Erythroblast (primary cell): ENCODE results near the gene CCNH.

Experiments
- DNase-seq, 2 experiments: peaks; one replicate each; lab custom pipeline; 2025; lab: John Stamatoyannopoulos, UW
- GATA1 ChIP-seq: IDR thresholded peaks from 2 replicates; pipeline ENCODE4 v1.6.1; 2011; ENCODE audit warnings: low read depth, mild to moderate bottlenecking, control low read depth, low read length, moderate library complexity
- POLR2A ChIP-seq: IDR thresholded peaks from 2 replicates; pipeline ENCODE4 v1.6.1; 2011; ENCODE audit warnings: mild to moderate bottlenecking, low read length

Gene CCNH

DNA sequence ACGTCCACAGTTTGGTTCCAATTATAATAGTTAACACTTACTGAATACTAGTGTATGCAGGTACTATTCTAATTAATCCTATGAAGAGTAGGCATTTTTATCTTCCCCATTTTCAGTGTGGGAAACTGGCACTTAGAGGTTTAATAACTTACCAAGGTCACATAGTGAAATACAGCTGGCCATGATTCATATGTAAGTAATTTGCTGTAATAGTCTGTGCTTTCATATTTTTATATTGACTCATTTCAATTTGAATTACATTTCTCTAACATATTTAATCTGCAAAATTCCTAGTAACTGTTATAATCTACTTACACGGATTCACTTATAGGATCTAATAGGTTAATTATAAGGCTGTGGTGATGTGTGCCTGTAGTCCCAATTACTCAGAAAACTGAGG, 19.4 kb downstream of the CCNH start:
- TF ChIP-seq POLR2A (no peak), GATA1 (no peak)
- DNase-seq: no peak

DNA sequence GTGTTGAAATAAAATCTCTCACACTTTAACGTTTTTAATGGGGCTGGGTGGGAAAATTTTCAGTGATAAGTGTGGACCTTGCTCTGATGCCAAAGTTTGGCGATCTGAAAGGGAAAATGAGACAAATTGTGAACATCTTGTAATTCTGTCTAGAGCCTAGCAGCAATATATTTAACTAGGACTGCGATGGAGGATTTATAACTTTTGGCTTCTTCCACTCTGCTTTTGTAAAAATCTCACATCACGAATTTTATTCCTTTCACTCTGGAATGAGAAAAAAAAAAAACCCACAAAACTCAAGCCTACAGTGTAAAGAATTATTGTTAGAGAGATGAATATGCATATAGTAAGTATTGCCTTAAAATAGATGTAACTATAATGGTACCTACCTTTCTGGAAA, 19.9 kb downstream of the CCNH start:
- no peak for TF ChIP-seq GATA1
- no peak for TF ChIP-seq POLR2A
- DNase-seq: no peak

- no peak for TF ChIP-seq GATA1
- TF ChIP-seq POLR2A: no peak
- no peak for DNase-seq
These were observed 20.6 kb downstream of the CCNH start for GRCh38 chr5:87392170-87392569.

DNA sequence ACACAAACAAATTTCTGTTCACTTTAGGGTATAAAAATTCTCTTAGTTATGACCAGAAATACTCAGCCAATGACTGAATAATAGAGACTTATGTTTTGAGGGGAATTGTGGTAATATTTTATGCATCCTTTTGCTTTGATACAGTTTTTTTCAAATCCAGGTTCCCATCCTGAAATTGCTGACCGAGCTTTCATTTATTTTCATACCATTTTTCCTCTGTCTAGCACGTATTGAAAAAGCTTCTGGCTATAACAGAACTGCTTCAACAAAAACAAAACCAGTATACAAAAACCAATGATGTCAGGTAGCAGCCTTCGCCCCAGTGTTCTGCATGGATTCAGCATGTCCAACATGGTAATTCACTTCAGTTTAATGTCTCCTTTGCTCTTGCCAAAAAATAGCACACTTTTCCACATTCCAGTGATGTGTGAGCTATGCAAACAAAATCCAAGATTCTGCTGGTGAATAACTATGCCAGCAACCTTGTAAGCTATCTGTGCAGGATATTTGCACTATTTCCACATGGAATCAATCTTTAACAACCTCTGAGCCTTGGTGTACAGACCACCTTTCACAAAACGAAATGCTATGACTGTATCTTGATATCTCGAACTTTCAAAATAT, 22.0 kb downstream of the CCNH start:
- no peak for DNase-seq
- TF ChIP-seq POLR2A: no peak
- no peak for TF ChIP-seq GATA1

GRCh38 chr5:87390075-87390474, 22.7 kb downstream of the CCNH start:
- peak; percentile 15 to 23 for DNase-seq
- no peak for TF ChIP-seq POLR2A
- no peak for TF ChIP-seq GATA1

- TF ChIP-seq GATA1 (no peak), POLR2A (no peak)
- no peak for DNase-seq
These were observed 23.3 kb downstream of the CCNH start for GRCh38 chr5:87389296-87390034.

DNA sequence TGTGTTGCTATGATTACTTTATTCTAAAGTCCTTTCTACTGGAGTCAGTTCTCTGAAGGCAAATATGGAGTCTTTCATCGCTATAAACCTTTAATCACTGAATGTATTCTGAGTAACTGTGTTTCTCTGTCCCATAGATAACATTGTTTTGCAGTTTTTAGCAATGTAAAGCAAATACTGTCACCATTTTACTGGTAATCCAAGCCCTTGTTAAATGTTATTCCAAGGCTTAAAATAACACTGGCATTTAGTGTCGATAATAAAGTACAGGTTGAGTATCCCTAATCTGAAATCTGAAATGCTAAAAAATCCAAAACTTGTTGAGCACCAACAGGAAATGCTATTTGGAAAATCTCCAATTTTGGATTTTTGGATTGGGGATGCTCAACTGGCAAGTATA, 24.6 kb downstream of the CCNH start:
- no peak for TF ChIP-seq GATA1
- no peak for TF ChIP-seq POLR2A
- DNase-seq: no peak

GRCh38 chr5:87385802-87386201, 26.9 kb downstream of the CCNH start:
- no peak for DNase-seq
- no peak for TF ChIP-seq POLR2A
- no peak for TF ChIP-seq GATA1

DNA sequence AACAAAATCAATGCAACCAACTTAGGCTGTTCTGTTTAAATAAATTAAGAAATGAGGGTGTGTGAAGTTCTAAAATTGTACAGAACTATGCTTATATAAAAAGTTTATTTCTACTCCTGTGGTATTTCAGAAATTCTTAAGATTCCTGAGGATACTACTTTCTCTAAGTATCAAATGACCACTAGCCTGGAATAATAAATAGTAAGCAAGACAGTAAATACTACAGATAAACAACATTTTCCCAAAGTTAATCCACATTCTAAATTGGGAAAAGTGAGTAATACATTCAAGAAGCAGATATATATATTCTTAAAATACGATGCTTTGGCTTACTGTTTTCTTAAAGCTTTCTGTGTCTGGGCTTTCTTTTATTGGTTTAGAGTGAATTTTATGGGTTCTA, 29.5 kb downstream of the CCNH start:
- TF ChIP-seq POLR2A: no peak
- no peak for TF ChIP-seq GATA1
- no peak for DNase-seq

GRCh38 chr5:87382224-87382623, 30.5 kb downstream of the CCNH start:
- TF ChIP-seq GATA1 (no peak), POLR2A (no peak)
- no peak for DNase-seq

DNA sequence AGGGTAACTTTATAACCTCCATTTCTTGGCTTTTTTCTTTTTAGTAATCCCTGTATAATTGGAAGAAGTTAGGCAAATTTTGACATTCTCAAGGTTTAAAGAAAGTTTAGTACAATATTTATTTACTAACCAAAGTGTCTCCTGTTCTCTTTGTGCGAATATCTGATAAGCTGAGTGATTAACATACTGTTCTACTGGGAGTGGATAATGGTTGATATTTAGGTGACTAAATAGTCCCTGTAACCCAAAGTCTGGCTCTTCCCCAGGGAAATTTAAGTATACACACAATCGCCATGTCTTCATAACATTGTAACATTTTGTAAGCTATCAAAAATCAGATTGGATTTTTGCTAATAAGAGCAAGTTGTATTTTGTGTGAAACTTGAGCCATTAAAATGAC, 40.0 kb downstream of the CCNH start:
- TF ChIP-seq GATA1 (no peak), POLR2A (no peak)
- DNase-seq: no peak

GRCh38 chr5:87369431-87369830, 43.3 kb downstream of the CCNH start:
- no peak for DNase-seq
- TF ChIP-seq POLR2A (no peak), GATA1 (no peak)

GRCh38 chr5:87368601-87369000, 44.1 kb downstream of the CCNH start:
- no peak for DNase-seq

DNA sequence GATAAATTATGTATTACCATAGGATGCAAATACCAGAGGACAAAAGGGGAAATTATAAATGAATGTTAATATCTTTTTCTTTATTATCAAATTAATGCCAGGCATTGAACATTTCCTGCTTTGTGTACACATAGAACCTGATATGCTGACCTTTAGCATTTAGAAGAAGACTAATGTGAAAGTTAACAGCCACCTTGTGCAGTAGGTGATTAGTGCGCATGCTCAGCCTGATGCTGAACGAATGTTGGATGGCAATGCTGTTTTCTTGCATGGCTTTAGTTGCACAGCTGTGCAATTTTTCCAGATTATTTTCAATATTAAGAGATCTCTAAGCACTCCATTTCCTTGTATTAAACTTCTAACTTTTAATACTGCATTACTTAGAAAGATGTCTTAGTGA, 45.5 kb downstream of the CCNH start:
- DNase-seq: no peak
- TF ChIP-seq POLR2A (no peak), GATA1 (no peak)

More at GRCh38 chr5:87368601-87369000, 44.1 kb downstream of the CCNH start:
- TF ChIP-seq GATA1 (no peak), POLR2A (no peak)

- no peak for DNase-seq
- TF ChIP-seq POLR2A: no peak
- TF ChIP-seq GATA1: no peak
These were observed 51.1 kb downstream of the CCNH start for GRCh38 chr5:87361536-87362213.
